GM21423 (cell line): Measurements from ENCODE around the gene ZGPAT.

Source experiments
- ATAC-seq: cut with Tn5 transposase; IDR thresholded peaks from one replicate; pipeline ENCODE4 v1.9.1; 2021; ENCODE audit warnings: mild to moderate bottlenecking, moderate library complexity; ENCODE audit not compliant: unreplicated experiment

Gene ZGPAT

DNA sequence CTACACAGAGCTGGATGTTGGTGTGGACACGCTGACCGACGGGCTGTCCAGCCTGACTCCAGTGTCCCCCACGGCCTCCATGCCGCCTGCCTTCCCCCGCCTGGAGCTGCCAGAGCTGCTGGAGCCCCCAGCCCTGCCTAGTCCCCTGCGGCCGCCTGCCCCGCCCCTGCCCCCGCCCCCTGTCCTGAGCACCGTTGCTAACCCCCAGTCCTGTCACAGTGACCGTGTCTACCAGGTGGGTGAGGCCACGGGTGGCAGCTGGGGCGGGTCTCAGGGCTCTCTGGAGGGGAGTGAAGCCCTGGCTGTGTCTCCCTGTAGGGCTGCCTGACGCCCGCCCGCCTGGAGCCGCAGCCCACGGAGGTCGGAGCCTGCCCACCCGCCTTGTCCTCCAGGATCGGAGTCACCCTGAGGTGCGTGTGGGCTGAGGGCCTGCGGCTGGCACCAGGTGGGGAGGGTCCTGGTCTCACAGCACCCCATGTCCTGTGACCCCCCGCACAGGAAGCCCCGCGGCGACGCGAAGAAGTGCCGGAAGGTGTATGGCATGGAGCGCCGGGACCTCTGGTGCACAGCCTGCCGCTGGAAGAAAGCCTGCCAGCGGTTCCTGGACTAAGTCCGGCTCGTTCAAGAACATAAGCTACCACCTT lies 34.7 kb downstream of the ZGPAT start:
- ATAC-seq, result no peak

DNA sequence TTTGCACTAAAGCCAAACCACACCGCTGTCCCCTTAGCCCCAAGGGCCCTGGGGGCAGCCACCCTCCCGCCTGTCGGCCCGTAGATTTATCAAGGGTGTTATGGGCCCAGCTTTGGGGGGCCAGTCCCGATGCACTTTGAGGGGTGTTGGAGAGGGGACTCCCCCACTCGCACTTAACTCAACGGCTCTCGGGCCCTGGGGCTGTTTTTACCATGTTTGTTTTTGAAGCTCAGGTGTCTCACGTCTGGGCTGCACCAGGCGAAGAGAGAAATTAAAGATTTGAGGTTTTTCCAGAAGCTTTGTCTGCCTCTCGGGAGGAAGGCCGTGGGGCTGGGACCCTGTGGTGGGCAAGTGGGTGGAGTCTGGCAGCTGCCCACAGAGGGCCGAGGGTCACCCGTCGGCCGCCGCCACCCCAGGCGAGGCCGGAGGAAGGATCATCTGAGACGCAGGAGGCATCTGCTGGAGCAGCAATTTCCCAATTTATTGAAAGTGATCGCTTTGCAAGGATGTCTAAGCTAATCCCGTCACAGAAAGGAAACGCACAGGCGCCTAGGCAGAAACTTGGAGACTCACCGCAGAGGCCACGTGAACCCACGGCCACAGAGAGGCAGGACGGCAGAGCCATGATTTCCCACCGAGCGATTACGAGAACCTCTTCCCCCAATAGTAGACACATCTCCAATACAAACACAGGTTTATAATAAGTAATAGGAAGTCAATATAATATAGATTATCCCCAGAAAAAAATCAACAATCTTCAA lies 35.6 kb downstream of the ZGPAT start:
- ATAC-seq, result no peak

DNA sequence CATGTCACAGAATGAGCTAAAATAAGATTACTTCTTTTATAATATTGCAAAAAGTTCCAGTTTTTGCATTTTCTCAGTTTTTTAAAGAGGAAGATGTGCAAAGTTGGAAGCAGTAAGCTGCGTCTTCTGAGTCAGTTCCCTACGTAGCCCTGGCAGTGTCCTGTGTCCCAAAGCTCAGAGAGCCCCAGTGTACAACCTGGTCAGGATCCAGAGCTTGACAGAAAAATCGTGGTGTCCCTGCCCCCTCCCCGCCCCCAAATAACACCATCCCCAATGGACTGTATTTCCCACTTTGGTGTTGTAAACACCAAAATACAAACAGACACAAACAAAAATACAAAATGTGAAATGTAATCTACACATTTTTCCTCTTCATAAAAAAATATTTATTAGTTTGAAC lies 36.3 kb downstream of the ZGPAT start:
- no peak for ATAC-seq

DNA sequence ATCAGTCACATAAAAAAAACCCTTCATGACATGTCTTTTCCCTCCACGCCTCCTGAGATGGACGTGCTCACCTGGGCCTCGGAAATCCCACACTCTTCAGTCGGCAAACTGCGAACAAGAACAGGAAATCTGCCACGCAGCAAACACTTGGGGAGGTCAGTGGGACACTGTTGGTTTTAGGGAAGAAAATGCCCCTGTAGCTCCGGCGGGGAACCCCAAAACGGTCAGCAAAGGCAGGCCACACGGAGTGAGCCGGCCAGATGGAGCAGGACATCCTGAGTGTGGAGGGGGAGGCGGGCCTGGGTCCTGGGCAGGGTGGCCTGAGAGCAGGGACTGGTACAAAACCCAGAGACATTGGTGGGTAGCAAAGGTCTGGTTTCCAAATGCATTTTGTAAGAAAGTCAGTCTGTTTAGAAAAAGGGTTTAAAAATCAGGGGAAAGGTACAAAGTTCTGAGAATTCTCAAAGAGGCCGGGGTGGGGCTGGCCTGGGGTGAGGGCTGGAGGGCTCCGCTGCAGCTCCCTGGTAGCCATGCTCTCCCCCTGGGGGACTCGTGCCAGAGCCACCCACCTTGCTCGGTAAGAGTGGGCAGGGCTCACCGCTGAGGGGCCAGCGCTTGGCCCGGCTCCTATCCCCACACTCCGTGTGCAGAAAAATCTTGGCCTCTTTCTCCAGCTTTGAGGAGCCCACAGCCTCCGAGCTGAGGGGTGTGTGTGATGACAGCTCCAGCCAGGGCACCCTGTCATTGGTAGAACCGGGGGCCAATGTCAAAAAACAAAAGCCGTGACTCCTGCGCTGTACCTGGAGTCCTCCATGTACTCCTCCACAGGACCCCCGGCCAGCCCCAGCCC lies 37.0 kb downstream of the ZGPAT start:
- ATAC-seq, result no peak

DNA sequence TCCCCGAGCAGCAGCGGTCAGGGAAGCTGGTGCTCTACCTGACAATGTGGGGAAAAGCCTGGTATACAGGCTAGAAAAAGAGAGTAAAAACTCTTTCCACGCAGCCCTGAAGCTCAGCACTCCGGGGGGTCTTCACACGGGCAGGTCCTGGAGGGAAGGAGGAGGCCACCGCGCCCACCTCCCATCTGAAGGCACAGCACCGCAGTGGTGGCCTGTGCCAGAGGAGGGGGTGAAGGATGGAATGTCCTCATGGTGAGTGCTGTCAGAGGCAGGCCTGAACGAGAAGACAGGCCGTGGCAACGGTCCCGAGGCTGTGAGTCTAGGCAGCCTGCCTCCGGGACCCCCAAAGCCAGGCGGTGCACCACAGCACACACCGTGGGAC lies 37.6 kb downstream of the ZGPAT start:
- ATAC-seq, result no peak

DNA sequence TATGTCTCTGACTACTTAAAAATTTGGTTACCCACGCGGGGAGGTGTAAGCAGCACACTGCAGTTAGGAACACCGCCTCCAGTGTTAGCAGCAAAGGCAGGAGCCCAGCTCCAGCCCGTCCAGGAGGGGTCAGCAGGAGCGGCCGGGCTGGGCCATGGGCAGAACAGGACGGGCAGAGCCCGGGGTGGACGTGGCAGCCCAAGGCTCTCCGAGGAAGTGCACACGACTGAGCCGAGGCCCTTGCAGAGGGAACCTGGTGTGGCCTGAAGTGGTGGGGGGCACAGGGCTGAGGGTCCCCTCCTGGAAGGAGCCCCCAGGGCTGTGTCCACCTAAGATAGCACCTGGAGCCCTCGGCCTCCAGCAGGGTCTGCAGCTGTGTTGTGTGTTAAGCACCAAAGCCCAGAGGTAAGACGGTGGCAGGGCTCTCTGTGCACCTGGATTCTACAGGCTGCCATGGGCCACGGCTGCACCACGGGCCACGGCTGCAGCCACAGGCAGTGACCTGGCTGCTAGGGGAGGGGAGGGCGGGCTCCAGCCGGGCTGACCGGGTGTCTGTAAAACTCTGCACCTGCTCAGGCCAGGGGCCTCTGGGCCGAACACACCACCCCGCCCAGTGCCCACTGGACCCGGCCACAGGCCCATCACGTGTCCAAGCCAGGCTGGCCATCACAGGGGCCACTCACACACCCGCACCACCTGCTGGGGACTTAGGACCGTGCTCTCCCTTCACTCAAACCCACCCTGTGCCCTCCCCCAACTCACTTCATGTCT lies 38.3 kb downstream of the ZGPAT start:
- no peak for ATAC-seq

DNA sequence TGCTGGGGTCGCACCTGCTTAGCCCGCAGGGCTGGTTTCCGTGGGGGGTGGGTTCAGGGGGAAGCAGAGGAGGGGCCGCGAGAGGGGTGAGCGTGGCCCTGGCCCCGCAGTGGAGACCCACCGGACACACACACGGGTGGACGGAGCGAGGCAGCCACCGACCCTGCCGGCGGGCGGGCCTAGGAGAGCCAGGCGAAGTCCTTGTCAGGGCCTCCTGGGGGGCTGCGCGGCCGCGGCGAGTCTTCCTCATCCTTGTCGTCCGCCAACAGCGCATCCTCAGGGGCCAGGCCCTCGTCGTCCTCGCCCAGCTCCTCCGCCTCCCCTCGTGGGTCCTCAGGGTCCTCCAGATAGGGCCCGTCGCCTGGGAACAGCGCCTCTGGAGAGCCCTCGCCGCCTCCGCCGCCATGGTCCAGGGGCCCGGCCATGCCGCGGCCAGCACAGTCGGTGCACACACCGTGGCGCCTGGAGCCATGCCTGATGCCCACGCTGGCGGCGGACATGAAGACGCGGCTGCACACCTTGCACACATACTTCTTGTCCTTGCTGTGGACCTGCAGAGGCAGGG lies 39.0 kb downstream of the ZGPAT start:
- no peak for ATAC-seq

DNA sequence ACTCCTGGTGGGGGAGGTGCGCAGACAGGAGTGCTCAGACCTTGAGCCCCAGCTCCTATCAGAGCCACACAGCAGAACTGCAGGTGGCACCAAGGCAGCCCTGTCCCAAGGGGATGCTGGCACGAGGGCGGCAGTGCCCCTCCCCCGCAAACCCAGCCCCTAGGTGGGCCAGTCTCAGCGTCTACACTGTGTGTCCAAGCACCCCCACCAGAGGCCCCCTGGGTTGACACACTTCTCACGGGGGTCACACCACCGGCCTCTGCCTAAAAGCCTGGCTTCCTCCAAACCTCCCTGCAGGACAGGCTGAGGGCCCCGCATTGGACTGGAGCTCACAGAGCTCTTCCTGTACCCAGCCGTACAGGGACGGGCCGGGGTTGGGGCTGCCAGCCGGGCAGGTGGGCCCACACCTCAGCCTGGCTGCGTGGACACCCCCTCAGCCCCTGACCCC lies 39.8 kb downstream of the ZGPAT start:
- no peak for ATAC-seq

DNA sequence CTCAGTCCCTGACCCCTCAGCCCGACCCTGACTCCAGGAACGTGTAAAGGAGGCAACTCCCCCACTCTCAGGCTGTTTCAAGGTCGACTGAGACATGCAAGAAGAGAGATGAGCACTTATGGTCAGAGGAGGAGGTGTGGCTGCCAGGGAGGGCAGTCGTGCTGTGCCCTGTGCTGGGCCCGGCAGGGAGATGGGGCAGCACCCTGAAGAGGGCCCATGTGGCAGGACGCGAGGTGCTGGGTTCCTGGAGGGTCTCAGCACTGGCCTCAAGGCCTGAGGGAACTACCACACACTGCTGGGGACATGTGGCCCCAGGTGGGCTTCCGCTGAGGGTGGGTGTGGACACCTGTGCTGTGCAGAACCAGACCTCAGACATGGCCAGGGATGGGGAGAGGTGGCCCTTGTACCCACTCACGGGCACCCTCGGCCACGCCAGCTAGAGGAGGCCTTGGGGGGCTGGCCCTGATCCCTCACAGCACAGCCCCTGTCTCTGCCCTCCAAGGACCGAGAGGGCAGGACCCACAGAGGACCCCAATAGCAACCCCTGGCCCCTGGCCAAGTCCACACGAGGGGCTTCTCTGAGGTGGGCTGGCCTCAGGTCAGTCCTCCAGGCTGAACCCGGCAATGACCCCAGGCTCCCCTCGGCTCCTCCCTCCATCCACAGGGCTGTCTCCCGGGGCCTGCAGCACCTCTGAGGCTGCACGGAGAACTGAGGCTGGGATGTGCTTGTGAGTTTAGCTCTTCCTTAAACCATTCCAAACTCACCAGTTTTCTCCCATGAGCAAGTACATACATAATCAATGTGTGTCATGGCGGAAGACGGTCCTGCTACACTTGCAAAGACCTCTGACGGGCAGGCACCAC lies 40.5 kb downstream of the ZGPAT start:
- ATAC-seq, result no peak

DNA sequence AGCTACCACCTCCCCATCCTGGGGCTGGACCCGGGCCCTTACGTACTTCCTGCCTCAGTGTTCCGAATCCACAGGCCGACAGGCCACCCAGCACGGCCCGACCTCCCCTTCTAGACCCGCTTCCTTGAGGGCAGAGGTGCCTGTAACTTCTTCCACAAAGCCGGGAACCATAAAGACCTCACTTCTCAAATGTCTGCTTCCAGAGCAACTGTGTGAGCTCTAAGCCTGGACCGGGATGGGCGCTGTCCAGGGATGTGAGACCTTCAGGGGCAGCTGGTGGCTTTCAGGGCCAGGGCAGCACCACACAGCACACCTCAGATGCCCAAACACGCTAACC lies 41.1 kb downstream of the ZGPAT start:
- no peak for ATAC-seq

DNA sequence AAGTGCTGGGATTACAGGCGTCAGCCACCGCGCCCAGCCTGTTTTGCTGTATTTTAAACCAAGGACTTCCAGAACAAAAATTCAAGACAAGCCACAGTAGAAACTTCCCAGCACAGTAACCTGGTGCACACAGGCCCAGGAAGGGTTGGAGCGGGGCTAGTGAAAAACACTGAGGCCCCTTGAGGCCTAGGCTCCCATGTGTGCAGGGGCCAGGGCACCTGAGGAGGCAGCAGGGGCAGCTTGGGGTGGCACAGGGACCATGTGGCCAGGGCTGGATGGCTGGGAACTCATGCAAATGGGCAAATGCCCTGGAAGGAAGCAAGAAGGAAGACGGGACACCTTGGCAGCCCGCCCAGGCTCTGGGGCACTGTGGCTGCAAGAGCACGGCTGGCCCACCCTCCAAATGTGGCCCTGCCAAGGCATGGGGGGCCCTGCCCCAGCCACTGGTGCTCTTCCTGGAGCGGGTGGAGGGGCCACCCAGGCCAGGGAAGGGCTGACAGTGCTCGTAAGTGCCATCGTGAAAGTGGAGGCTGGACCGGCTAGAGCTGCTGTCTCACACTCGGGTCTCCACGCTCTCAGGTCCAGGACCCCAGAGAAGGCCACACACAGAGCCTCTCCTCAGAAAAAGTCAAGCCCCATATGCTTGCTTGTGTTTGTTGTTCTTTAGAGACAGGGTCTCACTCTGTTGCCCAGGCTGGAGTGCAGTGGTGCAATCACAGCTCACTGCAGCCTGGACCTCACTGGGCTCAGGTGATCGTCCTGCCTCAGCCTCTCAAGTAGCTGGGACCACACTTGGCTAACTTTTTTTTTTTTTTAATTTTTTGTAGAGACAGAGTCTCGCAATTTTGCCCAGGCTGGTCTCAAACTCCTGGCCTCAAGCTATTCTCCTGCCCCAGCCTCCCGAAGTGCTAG lies 42.0 kb downstream of the ZGPAT start:
- no peak for ATAC-seq

DNA sequence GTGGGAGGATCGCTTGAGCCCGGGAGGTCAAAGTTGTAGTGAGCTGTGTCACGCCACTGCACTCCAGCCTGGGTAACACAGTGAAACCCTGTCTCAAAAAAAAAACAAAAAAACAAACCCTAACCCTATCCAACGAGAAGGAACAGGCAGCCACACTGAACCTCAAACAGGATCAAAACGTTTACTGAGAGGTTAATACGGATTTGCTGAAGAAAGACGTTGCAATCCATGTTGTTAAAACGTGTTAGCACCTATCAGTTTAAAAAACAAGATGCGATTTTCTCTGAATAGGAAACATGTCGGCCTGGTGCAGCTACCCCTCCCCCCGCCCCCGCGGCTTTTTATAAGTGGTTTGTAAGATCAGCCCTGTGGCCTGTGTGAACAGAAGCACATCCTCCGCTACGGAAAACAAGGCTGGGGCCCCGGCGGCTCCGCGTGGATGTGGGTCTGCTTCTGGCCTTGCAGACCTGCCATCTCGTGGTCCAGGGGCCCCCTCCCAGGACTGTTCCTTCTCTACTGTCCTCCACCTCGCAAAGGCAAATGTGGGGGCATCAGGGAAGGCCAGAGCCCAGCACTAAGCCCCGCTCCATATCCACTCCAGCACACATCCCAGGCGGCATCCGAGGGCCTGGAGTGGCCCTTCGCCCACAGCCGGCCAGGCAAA lies 43.1 kb downstream of the ZGPAT start:
- no peak for ATAC-seq

DNA sequence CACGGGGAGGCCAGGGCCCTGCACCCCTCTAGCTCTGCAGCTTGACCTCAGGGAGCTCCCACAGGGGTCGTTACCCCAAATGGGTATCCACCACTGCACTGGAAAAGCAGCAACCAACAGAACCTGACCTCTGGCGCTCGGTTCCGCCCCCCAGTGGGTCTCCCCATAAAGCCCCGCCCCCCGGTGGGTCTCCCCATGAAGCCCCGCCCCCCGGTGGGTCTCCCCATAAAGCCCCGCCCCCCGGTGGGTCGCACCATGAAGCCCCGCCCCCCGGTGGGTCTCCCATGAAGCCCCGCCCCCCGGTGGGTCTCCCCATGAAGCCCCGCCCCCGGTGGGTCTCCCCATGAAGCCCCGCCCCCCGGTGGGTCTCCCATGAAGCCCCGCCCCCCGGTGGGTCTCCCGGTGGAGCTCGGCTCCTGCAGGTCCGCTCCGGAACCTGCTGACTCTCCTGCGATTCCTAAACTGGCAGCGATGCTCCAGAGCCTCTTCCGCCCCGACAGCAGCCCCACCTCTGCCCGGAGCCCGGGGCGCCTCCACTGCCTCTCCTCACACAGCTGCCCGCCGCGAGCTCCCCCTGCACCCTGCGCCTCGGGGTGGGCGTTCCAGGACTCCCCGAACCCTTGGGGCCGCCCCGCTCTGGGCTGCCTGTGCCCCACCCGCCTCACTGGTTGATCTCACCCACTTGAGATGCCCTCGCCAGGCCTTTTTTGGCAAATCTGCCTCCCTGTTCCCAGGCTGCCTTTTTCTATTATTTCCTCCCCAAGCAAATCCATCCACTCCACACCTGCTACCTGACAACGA lies 43.8 kb downstream of the ZGPAT start:
- no peak for ATAC-seq

DNA sequence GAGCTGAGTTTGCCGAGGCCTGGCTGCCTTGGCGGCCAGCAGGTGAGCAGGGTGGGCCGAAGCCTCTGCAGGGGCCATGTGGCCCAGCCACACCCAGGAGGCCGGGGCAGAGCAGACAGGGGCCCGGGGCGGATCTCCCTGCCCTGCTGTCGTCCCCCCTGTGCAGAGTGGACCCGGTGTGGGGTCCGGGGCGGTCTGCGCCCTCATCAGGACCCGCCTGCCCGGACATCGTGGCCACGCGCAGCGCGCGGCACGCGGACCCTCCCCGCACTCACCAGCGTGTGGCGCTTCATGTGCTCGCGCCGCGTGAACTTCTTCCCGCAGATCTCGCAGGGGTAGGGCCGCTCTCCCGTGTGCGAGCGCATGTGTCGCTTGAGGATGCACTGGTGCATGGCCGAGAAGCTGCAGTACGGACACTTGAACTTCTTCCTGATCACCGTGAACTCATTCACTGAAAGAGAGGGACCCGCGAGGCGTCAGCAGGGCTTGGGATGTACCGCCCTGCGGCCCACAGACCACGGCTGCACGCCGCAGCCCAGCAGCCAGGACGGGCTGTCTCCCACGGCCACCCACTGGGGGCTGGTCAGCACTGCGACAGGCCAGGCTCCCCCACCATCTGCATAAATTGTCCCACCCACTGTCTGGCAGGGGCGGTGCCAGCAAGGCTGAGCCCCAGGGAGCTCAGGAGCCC lies 44.7 kb downstream of the ZGPAT start:
- no peak for ATAC-seq

DNA sequence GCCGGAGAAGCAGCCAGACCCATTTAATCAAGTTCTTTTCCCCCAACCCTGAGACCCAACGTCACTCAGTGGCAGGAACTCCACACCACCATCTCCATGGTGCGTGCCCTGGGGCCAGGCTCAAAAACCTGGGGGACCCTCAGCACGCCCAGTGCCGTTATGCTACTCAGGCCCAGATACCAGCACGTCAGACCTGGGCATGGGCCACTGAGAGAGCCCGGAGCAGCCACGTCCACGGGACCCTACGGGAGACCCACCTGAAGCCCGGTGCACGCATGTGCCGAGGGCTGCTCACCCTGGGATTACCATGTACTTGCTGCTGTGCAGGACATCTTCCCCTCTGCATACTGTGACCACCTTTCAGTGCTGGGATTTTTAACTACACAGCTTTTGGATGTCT lies 45.5 kb downstream of the ZGPAT start:
- ATAC-seq, result no peak

DNA sequence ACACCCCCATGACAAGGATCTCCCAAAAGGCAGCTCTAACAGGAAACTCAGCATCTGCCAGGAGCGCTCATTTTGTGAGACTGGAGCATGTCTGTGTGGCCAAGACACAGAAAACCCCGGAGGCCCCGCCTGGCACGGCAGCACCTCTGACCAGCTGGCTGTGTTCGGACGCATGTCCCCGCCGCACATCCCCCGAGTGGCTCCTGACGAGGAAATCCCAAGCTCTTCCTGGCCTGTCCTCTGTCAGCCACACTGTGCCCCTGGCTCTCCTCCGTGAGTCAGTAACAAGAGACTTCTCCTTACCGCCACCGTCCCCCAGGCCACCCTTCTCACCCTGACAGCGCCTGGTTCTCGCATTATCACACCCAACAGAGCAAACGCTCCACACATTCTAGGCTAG lies 46.2 kb downstream of the ZGPAT start:
- no peak for ATAC-seq
